ENCODE measurements around the gene DUS2.

DNA sequence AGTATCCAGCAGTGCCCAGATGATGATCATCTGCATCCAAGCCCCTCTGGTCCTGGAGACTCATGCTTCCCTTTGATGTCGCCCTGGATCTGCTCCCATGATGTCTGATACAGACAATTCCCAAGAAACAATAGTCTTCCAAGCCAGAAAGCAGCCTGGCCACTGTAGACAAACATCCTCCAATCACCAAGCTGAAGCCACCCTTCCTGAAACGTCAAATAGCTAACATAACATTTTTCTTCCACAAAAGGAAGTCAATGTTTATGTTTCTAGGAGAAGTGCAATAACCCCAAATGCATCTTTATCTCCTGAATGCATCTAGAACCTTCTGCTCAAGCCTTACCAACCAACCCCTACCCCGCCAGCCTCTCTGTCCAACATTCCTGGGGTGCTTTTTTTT is 22.6 kb upstream of the DUS2 start:
- TF ChIP-seq POLR2A (IDR thresholded peaks at IDR 0.05) (no peak), POLR2AphosphoS5 (IDR thresholded peaks at IDR 0.05) (no peak)
- TF ChIP-seq, protein P1, sequence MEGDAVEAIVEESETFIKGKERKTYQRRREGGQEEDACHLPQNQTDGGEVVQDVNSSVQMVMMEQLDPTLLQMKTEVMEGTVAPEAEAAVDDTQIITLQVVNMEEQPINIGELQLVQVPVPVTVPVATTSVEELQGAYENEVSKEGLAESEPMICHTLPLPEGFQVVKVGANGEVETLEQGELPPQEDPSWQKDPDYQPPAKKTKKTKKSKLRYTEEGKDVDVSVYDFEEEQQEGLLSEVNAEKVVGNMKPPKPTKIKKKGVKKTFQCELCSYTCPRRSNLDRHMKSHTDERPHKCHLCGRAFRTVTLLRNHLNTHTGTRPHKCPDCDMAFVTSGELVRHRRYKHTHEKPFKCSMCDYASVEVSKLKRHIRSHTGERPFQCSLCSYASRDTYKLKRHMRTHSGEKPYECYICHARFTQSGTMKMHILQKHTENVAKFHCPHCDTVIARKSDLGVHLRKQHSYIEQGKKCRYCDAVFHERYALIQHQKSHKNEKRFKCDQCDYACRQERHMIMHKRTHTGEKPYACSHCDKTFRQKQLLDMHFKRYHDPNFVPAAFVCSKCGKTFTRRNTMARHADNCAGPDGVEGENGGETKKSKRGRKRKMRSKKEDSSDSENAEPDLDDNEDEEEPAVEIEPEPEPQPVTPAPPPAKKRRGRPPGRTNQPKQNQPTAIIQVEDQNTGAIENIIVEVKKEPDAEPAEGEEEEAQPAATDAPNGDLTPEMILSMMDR (IDR thresholded peaks at IDR 0.05): no peak

Measured in gastroesophageal sphincter (tissue), 3 donors.